ENCODE measurements around the gene WNT4.

WNT4 gene

DNA sequence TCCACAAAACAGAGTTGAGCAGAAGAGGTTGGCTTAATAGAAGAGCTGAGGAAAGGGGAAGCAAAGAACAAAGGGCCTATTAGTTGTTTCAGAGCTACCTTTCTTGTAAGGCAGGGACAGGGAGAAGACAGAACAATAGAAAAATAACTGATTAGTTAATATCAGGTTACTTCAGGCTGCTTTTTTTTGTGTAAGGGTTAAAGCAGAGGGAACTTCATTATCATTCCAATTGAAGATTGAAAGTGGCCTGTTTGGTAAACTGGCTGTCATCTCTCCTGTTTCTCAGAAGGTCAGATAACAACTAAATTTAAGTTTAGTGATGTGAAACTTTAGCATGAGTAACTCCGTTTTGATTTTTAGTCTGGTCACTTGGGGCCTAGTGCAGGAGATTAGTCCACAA, 68.1 kb downstream of the WNT4 start:
- DNase-seq (ENCODE audit: low read depth in 2 of 2) = no peak

GRCh38 chr1:22071511-22071910, 71.4 kb downstream of the WNT4 start:
- no peak for DNase-seq (ENCODE audit: low read depth in 2 of 2)

All from stimulated activated CD8-positive, alpha-beta memory T cell treated with anti-CD3 and anti-CD28 coated beads, Interleukin-2, amount 100 ng/mL, for 1 hour (primary cell).